HG03575 (cell line): Measurements from ENCODE around the gene MYO10.
"Not testable (repeated sequence)": the region's sequence is repeated elsewhere in the genome, so short reads cannot be mapped to it uniquely, and the experiment has no call there.

Experiments used
- ATAC-seq: cut with Tn5 transposase; IDR thresholded peaks from one replicate; pipeline ENCODE4 v1.9.1; 2021; ENCODE audit not compliant: unreplicated experiment, insufficient number of reproducible peaks, low FRiP score; ENCODE audit errors: extremely low read depth

MYO10 gene

DNA sequence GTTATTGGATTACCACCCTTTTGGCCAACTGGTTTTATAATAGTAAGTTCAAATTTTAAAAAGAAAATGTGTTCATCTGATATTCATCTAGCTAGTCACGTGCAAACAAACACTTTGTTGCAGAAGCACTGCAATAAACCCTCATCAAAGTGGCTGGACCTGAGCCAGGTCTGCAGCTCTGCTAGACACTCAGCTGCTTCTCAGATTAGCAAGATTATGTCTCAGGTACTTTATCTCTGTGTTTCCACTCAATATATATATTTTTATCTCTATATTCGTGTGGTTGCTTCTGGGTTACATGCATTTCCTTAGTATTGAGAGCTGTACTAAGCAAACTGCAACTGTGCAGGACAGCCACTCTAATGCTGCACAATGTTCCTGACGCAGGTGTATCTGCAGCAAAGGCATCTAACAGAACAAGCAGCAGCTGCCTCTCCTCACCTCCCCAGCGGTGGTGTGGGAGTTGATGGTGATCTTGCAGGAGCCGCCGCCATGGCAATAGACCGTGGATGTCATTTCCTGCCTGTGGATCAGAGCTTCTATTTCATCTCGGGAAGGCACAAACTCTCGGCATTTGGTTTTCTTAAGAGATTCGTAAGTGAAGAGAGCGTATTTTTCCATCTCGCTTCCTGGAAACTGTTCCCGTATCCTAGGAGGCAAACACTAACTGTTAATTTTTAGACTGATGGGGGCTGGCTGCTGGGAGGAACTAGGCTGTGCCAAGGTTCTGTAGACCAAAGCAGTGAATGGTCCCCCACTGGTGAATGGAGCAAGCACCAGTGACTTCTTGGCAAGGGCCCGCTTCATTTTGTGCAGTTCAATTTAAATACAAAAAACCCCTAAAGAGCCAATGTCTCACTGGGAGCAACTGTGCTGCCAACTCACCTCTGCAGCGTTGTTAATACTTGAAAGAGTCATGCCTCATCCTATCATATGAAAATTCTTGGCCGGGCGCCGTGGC is 262.6 kb downstream of the MYO10 start:
- no peak for ATAC-seq

DNA sequence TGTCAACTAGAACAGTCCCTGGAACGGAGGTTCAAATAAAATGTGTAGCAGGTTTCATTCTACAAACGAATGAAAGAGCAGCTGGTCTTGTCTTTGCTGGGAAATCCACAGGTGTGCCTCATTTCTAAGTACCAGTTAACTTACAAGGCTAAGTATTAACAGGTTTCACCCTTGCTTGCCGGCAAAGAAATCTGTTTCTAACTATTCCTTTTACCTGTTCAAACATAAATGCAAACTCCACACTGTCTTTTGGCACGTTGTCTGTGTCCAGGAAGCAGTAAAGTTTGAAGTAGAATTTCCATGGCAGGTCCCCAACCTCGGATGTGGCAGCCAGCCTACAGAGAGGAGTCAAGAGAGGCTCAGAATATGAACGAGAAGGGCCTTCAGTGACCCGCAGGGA is 264.9 kb downstream of the MYO10 start:
- ATAC-seq, result no peak

DNA sequence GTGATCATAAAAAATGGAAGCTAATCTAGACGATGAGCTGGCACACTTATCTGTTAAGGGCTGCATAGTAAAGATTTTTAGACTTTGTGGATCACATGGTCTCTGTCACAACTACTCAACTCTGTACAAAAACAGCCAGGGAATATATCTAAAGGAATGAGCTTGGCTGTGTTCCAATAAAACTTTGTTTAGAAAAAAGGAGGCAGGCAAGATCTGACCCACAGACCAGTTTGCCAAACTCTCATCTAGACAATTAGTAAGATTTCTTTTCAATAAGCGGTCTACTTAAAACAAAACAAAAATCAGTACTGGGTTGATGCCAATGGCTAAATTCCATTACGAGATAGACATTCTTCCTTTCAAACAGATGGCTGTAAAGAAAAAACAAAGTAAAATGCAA is 266.3 kb downstream of the MYO10 start:
- no peak for ATAC-seq

DNA sequence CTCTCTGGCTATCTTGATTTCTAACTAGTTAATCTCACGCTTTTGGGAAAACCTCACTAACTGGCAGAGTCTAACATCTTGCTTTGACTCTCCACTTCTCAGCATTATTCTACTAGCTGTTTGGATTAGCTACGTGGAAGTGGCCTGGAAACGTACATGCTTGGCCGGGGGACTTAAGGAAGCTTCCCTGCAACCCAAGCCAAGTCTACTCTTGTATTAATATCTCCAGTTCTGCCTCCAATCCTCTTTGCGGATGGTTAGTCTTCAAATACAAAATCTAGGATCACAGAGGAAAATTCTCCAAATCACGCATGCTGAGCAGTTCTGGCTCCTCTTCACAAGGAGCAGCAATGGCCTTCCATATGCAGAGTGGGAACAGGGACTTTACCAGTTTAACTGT is 267.5 kb downstream of the MYO10 start:
- no peak for ATAC-seq

DNA sequence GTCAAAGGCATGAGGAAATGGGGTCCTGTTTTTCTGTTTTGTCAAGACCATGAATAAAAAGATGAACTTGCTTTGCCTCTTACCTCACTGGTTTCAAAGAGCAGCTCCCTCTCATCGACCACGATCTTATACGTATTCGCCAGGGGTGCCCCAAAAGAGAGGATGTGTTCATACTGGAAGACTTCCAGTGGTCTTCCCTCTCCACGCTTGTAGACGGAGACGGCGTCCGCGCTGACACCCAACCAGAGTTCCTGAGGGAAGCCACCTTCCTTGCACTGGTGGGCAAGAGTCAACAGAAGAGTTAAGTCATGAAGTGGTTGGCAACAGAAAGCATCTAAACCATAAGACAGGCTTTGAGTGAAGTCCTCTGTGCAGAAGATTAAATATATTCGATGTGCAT is 267.9 kb downstream of the MYO10 start:
- ATAC-seq, result no peak

DNA sequence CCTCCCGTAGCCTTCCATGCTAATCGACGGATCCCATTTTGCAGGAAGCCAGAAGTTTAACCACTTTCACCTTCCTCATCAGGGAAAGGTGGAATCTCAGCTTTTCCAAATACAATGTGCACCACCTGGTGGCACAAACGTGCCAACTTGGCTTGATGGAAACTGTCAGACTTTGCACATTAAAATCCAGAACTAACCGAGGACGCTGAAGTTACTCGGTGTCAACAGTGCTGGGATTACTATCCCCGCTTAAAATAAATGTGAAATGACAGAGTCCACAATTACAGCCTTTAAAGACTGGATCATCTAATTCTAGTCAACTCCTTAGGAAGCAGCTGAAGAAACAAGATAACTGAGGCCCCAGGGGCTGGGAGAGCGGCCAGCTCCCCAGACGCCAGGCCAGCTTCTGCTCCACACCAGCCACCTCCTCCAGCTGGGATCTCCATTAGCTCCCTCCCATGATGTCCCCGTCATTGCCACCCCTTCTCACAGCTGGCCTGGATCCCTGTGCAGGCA is 269.1 kb downstream of the MYO10 start:
- no peak for ATAC-seq

DNA sequence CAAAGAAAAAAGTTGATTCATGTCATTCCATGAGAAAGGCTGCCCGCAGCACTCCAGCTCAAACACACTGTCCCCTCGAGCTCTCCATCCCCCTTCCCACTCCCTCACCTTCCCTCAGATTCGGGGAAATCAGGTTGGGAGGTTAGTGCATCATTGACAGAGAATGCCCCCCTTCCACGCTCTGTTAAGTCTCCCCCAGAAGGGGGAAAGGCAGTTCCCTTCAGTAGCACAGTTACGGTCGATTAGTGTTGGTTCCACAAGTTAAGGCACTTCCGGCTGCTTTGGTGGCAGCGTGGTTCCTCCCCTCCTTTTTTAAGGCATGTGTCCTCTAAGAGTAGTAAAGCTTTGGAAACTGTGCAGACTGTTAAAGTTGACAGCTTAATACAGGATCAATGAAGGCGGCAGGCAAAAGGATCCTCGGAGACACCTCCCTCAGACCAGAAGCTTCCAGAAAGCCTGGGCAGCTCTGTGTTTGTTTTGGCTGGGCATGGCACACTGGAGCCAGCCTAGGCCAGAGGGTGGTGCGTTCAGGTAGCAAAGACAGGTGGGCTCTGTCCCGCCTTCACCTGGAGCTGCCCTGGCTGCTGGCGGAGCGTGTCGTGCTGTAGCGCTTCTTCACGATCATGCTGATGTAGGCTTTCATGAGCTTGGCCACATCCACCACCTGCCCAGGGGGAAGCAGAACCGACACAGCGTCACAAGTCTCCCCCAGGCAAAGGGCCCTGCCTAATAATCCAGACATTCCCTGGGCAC is 269.8 kb downstream of the MYO10 start:
- ATAC-seq, result no peak

DNA sequence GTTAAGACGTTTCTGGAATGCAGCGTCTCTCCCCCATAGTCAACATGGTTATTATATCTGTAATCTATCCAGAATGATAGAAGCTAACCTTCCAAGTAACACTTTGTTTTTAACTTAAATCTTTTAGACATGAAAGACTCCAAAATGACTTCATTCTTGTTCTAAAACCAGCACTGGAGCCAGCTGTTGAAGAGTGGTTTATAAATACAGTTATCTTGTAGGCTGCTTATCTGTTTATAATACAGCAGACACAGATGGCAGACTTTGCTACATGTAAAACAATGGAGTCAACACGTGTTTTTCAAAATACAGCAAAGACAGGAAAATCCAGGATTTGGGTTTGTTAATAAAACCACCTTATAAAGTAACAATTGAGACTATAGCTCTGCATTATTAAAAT is 270.5 kb downstream of the MYO10 start:
- no peak for ATAC-seq

DNA sequence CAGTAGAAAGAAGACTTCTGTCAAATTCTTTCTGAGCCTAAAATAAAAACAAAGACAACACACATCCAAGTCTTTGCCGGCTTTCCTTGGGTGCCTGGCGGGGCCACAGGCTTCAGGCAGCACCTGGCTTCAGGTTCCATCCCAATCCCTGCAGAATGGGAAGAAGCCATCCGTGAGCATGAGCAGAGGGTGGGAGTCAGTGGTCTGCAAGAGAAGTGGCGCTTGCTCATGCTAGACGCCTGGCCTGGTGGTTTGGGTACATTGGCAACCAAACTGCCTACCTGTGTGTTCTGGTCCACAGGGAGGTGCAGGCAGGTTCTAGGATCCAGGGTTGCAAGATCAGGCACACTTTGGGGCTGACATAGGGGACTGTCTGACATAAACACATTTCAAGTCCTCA is 271.7 kb downstream of the MYO10 start:
- no peak for ATAC-seq

DNA sequence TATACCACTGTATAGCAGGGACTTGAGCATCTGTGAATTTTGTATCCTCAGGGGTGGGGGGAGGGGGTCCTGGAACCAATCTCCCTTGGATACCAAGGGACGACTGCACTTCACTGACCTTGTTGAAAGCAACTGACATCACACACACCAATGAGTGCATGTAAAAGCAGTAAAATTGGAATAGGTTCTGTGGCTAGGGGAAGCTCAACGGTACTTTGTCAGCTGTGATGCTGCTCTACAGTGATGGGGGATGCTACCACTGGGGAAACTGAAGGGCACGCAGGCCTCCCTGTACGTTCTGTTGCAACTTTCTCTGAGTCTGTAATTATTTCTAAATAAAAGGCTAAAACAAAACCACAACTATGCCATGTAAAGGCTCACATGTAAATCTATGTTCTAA is 272.2 kb downstream of the MYO10 start:
- no peak for ATAC-seq

DNA sequence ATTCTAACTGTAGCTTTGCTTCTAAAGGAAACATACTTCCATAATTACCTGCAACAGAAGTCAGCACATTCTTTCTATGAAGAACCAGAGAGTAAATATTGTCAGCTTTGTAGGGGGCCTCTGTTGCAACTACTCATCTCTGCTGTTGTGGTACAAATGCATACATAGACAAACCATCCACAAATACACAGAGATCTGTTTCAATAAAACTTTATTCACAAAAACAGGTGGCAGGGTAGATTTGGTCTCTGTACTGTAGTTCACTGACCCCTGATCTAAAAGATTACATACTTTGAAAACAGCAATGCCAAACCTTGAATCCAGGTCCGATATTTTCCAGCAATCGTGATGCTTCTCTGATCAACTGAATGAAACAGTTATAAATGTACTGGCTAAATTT is 274.4 kb downstream of the MYO10 start:
- no peak for ATAC-seq

DNA sequence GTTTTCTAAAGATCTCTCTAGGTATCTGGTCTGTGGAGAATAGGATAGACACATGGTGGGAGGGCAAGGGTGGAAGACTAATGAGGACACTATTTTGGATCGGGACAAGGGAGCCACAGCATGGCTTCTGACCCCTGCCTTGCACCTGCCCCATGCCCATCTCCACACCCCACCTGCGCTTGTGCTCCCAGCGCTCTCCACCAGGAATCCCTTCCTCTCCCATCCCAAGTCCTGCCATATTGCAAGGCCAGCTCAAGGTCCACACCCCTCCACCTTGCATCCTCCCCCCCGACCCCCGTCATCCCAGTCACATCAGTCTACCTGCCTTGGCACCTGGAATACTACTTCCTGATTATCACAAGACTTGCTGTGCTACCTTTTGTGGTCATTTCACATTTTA is 275.1 kb downstream of the MYO10 start:
- ATAC-seq, result no peak

DNA sequence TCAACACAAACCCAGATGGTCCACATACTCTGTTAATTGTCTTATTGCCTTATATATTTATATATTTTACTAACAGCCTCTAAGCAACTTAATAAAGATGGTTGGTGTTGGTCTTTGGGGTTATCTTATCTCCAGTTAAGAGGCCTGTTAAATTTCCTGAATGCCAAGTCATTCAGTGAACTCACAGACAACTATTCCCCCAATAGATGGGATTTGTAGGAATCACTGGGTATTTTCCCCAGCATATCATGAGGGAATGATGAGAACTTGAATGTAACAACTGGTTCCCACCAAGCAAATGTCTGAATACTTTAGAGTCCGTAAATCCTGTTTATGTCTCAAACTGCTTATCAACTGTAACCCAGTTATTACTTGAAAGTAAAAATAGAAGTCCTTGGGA is 276.6 kb downstream of the MYO10 start:
- ATAC-seq, result no peak

DNA sequence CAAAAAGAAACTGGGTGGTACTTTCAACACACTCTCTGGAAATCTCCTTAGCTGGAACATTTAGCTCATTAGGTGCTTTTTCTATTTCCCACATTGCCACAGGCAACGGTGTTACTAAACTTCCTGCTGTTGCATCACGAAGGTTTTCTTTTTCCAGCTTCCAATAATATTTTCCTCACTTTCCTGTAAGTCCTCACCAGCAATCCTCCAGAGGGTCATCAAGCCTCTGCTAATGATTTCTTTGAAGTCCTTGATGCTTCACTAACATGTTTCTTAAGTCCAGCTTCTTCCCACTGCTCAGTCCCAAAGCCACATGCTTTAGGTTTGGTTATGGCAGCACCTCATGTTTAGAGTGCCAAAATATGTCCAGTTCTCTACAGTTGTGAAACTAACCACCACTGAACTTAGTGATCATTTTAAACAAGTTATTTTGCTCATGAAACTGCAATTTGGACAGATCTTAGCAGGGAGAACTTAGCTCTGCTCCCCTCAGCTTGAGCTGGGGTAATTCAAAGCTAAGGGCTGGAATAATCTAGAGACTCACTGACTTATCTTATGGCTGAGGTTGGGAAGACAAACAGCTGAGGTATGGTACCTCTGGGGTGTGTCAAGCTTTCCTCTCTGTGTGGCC is 279.4 kb downstream of the MYO10 start:
- ATAC-seq, result no peak

DNA sequence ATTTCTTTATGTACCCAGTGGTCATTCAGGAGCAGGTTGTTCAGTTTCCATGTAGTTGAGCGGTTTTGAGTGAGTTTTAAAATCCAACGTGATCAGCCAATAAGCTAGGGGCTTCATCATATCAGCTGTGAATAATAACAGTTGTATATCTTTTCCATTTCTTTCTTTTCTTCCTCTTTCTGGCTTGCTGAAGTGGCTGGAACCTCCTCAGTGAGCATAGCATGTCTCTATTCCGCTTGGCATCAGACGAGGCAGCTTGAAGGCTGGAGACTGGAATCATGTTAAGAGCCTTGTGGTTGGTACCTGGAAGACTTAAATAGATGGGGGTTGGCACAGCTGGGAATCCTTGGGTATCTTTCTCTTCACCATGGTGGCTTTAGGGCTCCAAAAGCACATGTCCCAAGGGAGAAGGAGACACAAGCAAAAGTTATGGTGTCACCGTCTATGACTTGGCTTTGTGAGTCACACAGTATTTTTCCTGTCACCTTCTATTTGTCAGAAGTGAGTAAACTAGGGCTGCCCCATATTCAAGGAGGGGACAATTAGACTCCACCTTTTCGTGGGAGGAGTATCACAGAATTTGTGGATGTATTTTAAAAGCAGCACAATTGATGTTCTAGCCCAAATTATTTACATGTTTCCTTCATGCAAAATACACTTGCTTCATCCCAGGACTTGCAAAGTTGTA is 281.3 kb downstream of the MYO10 start:
- ATAC-seq, result no peak

DNA sequence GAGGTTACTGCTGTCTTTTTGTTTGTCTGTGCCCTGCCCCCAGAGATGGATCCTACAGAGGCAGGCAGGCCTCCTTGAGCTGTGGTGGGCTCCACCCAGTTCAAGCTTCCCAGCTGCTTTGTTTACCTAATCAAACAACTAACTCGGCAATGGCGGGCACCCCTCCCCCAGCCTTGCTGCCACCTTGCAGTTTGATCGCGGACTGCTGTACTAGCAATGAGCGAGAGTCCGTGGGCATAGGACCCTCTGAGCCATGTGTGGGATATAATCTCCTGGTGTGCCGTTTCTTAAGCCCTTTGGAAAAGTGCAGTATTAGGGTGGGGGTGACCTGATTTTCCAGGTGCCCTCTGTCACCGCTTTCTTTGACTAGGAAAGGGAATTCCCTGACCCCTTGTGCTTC is 287.3 kb downstream of the MYO10 start:
- not testable (repeated sequence) for ATAC-seq

DNA sequence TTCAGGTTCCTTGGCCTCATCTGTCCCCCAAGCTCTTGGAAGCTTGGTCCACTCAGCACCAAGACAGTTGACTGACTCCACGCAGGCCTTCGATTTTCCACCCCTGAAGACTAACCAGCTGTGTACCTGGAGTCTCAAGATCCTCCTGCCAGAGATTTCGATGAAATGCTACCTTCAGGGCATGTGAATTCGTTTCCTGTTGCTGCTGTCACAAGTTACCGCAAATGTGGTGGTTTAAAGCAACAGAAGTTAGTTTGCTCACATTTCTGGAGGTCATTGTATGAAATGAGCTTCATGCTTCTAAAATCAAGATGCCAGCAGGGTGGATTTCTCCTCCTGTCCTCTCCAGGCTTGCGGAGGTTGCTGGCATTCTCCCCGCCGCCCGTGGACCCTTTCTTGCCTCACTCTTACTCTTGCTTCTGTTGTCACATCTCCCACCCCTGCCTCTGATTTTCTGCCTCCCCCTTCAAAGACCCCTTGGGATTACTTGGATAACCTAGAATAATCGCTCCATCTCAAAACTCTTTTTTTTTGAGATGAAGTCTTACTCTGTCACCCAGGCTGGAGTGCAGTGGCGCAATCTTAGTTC is 291.7 kb downstream of the MYO10 start:
- no peak for ATAC-seq

DNA sequence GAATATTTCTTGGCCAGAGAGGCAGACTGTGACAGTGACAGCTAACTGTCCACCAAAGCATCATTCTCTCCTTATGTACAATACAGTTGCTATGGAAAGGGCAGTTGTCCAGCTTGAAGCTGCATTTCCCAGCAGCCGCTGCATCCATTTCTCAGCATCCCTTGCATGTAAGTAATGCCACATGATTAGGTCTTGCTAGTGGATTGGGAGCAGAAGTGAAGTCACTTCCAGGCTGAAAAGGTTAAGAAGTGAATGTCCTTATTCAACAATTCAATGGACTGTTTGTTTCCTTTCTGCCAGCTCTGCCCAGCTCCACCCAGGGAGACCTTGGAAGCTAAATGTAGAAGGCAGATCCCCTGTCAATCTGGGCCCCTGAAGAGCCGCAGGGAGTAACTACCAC is 293.2 kb downstream of the MYO10 start:
- ATAC-seq, result no peak

DNA sequence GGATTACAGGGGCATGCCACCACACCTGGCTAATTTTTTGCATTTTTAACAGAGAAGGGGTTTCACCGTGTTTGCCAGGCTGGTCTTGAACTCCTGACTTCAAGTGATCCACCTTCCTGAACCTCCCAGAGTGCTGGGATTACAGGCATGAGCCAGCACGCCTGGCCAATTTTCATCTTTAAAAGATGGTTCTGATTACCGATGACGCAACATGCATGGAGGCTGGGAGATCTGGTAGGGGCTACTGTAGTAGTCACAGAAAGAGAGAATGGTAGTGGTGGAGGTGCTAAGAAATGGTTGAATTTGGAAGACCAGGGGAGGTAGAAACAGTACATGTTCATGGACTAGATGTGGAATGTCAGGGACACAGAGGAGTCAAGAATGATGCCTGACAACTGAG is 296.9 kb downstream of the MYO10 start:
- no peak for ATAC-seq
